GM23338 (cell line): Measurements from ENCODE around the gene CHD2. TPM values are rescaled to one million over a fixed set of nuclear protein-coding genes. Genes with fewer than 3 reads are reported as not detected.

Experiments
- polyA plus RNA-seq: library from polyadenylated mRNA; unstranded; fragments of >200 nt; fragmentation: Nextera tagmentation; extraction: Ambion mirVana; gene quantifications from 2 replicates; pipeline ENCODE4 v1.2.1, GENCODE V29; 2016
- total RNA-seq: library from RNA; depleted of rRNA; stranded (reverse); fragments of >200 nt; shearing (Covaris generic); gene quantifications from 2 replicates; pipeline ENCODE4 v1.2.3, GENCODE V29; 2014
- TF ChIP-seq, protein P1 (sequence below): IDR thresholded peaks from one replicate; pipeline ENCODE4 v1.6.1; 2018; ENCODE audit warnings: antibody characterized with exemption; ENCODE audit not compliant: unreplicated experiment
- TF ChIP-seq, protein P2 (sequence below): fragments of 250-450 bp; sonication (Bioruptor Pico); IDR thresholded peaks from 2 replicates; pipeline ENCODE4 v1.5.0; 2020; ENCODE audit warnings: mild to moderate bottlenecking, moderate library complexity
- TF ChIP-seq, protein P3 (sequence below), 2 experiments: fragments of 200-600 bp in 1 of 2; sonication (generic) in 1 of 2; conservative IDR thresholded peaks; 2 replicates each; pipeline versions ENCODE4 v1.5.1 to v1.6.1; 2016 to 2017; ENCODE audit warnings: antibody characterized with exemption in 2 of 2, low read depth in 2 of 2, mild to moderate bottlenecking in 2 of 2, moderate library complexity in 1 of 2

The CHD2 gene
- total and polyA plus RNA-seq, 2 experiments from 2014 or later = 119 to 130 TPM

DNA sequence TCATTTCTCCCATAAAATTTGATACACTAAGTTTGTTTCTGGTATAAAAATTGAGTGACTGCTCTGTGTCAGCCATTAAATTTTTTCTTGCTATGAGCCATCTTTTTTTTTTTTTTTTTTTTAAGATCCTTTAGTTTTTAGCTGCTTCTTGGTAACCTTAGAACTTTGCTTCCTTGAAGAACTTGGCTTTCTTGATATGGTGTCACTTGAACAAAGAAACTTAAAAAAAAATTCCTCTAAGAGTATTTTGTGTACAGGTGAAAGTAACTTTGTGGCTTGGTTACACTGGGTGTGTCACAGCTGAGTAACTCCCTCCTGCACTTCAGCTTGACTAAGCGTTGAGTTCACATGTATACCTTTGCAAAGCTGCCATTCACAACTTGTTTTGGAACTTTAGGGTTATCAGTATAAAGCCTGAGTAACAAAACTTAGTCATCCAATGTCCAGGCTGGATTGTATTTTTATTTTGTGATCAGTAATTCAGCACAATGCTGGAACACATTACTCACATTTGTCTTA, 6.5 kb downstream of the CHD2 start (continued):
- TF ChIP-seq, protein P1, sequence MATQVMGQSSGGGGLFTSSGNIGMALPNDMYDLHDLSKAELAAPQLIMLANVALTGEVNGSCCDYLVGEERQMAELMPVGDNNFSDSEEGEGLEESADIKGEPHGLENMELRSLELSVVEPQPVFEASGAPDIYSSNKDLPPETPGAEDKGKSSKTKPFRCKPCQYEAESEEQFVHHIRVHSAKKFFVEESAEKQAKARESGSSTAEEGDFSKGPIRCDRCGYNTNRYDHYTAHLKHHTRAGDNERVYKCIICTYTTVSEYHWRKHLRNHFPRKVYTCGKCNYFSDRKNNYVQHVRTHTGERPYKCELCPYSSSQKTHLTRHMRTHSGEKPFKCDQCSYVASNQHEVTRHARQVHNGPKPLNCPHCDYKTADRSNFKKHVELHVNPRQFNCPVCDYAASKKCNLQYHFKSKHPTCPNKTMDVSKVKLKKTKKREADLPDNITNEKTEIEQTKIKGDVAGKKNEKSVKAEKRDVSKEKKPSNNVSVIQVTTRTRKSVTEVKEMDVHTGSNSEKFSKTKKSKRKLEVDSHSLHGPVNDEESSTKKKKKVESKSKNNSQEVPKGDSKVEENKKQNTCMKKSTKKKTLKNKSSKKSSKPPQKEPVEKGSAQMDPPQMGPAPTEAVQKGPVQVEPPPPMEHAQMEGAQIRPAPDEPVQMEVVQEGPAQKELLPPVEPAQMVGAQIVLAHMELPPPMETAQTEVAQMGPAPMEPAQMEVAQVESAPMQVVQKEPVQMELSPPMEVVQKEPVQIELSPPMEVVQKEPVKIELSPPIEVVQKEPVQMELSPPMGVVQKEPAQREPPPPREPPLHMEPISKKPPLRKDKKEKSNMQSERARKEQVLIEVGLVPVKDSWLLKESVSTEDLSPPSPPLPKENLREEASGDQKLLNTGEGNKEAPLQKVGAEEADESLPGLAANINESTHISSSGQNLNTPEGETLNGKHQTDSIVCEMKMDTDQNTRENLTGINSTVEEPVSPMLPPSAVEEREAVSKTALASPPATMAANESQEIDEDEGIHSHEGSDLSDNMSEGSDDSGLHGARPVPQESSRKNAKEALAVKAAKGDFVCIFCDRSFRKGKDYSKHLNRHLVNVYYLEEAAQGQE = no peak
- TF ChIP-seq, protein P2, sequence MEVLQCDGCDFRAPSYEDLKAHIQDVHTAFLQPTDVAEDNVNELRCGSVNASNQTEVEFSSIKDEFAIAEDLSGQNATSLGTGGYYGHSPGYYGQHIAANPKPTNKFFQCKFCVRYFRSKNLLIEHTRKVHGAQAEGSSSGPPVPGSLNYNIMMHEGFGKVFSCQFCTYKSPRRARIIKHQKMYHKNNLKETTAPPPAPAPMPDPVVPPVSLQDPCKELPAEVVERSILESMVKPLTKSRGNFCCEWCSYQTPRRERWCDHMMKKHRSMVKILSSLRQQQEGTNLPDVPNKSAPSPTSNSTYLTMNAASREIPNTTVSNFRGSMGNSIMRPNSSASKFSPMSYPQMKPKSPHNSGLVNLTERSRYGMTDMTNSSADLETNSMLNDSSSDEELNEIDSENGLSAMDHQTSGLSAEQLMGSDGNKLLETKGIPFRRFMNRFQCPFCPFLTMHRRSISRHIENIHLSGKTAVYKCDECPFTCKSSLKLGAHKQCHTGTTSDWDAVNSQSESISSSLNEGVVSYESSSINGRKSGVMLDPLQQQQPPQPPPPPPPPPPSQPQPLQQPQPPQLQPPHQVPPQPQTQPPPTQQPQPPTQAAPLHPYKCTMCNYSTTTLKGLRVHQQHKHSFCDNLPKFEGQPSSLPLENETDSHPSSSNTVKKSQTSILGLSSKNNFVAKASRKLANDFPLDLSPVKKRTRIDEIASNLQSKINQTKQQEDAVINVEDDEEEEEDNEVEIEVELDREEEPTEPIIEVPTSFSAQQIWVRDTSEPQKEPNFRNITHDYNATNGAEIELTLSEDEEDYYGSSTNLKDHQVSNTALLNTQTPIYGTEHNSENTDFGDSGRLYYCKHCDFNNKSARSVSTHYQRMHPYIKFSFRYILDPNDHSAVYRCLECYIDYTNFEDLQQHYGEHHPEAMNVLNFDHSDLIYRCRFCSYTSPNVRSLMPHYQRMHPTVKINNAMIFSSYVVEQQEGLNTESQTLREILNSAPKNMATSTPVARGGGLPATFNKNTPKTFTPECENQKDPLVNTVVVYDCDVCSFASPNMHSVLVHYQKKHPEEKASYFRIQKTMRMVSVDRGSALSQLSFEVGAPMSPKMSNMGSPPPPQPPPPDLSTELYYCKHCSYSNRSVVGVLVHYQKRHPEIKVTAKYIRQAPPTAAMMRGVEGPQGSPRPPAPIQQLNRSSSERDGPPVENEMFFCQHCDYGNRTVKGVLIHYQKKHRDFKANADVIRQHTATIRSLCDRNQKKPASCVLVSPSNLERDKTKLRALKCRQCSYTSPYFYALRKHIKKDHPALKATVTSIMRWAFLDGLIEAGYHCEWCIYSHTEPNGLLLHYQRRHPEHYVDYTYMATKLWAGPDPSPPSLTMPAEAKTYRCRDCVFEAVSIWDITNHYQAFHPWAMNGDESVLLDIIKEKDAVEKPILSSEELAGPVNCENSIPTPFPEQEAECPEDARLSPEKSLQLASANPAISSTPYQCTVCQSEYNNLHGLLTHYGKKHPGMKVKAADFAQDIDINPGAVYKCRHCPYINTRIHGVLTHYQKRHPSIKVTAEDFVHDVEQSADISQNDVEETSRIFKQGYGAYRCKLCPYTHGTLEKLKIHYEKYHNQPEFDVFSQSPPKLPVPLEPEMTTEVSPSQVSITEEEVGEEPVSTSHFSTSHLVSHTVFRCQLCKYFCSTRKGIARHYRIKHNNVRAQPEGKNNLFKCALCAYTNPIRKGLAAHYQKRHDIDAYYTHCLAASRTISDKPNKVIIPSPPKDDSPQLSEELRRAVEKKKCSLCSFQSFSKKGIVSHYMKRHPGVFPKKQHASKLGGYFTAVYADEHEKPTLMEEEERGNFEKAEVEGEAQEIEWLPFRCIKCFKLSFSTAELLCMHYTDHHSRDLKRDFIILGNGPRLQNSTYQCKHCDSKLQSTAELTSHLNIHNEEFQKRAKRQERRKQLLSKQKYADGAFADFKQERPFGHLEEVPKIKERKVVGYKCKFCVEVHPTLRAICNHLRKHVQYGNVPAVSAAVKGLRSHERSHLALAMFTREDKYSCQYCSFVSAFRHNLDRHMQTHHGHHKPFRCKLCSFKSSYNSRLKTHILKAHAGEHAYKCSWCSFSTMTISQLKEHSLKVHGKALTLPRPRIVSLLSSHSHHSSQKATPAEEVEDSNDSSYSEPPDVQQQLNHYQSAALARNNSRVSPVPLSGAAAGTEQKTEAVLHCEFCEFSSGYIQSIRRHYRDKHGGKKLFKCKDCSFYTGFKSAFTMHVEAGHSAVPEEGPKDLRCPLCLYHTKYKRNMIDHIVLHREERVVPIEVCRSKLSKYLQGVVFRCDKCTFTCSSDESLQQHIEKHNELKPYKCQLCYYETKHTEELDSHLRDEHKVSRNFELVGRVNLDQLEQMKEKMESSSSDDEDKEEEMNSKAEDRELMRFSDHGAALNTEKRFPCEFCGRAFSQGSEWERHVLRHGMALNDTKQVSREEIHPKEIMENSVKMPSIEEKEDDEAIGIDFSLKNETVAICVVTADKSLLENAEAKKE = no peak
- TF ChIP-seq, protein P3, sequence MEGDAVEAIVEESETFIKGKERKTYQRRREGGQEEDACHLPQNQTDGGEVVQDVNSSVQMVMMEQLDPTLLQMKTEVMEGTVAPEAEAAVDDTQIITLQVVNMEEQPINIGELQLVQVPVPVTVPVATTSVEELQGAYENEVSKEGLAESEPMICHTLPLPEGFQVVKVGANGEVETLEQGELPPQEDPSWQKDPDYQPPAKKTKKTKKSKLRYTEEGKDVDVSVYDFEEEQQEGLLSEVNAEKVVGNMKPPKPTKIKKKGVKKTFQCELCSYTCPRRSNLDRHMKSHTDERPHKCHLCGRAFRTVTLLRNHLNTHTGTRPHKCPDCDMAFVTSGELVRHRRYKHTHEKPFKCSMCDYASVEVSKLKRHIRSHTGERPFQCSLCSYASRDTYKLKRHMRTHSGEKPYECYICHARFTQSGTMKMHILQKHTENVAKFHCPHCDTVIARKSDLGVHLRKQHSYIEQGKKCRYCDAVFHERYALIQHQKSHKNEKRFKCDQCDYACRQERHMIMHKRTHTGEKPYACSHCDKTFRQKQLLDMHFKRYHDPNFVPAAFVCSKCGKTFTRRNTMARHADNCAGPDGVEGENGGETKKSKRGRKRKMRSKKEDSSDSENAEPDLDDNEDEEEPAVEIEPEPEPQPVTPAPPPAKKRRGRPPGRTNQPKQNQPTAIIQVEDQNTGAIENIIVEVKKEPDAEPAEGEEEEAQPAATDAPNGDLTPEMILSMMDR (conservative IDR thresholded peaks at IDR 0.05; ENCODE audit: low read depth in 2 of 2) = no peak
